Kidney capillary endothelial cell (primary cell): ENCODE results near the gene AKAP6.
"Not testable (repeated sequence)": the region's sequence is repeated elsewhere in the genome, so short reads cannot be mapped to it uniquely, and the experiment has no call there.

Experiments
- DNase-seq: peaks from one replicate; pipeline ENCODE4 v3.0.0-alpha.2; 2018; ENCODE audit warnings: low spot score

Gene AKAP6

DNA sequence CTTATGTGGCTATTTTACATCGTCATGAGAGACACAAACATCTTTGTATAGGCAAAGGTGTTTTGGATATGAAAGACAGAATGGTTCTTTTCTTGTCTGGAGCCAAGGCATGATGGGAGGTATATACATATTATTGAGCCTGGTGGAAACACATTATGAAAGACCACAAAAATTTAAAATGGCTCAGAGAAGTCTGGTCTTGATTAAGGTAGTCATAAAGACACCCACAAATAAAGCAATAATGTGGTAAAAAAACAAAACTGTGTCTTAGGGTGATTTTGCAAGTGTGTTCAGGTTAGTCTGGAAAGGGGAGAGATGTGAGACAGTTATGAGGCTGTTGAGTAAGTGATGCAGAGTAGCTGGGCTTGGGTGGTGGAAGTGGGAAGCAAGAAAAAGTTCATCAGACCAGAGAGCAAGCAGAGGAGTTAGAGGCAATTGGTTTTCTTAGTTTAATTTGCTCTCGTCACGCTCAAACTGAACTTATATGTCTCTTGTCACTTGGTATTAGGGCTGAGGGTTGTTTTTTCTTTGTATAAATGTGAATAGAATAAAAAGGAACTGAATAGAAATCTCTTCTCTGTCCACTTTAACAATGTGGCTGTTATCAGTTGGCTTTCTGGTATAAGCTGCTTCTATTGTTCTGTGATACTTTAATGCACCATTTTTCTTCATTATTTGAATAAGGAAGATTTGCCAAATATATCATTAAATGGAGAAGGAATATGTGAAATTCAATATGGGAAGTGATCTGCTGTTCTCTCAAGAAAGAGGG is 115.0 kb downstream of the AKAP6 start:
- DNase-seq: no peak

DNA sequence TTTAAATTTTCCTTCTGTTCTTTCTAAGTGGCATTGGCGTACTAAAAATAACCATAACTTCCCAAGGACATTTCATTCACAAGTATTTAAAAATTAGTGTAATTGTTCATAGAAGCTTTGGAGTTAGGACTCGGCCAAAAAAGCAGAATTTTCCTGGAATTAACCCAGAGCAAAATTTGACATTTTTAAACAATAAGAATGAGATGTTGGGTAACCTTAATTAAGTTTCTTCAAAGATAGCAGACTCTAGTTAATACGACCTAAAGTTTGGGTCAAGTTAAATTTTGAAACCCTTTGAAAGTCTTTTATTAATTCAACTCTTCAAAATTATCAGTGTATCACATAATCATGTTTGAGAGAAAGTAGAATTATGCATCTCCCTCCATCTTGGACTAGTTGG is 118.3 kb downstream of the AKAP6 start:
- no peak for DNase-seq

DNA sequence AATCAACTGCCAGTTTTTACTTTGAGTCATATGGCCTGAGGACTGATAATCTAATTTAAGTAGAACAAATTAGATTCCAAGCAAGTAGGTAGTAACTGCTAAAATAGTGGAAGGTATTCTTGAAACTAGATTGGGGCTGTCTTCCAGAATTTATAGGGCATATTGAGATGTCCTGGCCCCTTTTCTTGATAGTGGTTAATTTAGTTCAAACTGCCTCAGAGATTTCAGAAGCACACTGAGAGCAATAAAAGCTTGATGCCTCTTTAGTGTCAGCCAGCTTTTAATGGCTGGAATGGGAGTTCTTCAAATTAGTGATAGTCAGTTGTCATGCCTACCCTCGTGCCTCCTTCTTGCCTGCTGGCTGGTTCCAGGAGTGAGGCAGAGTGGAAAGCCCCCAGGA is 120.5 kb downstream of the AKAP6 start:
- no peak for DNase-seq

DNA sequence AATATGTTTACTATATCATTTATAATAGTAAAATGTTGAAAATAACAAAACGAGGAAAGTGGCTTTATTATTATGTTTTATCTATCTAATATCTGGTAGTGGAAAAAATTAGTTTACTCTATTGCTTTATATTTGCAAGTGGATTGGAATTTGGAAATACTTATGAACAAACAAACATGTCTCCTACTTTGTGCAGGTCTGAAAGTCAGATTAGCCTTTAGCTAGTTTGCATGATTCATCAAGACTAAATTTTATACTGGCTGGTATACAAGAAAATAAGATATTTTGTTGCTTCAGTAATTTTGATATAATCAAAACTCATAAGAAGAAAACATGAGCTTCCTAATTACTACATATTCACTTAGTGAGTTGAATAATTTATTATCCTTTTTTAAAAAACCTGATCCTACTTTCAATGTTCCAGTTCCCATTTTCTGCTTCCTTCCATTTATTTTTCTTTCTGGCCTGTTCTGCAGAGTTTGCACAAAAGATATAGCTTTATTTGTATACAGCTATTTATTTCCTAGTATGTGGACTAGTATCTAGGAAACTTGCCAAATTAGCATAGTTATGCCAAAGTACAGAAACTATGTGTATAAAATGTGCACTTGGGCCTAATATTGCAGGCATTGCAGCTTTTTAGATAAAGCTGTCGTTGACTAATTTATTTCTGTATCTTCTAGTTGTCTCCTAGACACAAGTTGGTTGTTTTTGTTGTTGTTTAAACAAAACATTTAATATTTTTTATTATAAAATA is 122.0 kb downstream of the AKAP6 start:
- no peak for DNase-seq

DNA sequence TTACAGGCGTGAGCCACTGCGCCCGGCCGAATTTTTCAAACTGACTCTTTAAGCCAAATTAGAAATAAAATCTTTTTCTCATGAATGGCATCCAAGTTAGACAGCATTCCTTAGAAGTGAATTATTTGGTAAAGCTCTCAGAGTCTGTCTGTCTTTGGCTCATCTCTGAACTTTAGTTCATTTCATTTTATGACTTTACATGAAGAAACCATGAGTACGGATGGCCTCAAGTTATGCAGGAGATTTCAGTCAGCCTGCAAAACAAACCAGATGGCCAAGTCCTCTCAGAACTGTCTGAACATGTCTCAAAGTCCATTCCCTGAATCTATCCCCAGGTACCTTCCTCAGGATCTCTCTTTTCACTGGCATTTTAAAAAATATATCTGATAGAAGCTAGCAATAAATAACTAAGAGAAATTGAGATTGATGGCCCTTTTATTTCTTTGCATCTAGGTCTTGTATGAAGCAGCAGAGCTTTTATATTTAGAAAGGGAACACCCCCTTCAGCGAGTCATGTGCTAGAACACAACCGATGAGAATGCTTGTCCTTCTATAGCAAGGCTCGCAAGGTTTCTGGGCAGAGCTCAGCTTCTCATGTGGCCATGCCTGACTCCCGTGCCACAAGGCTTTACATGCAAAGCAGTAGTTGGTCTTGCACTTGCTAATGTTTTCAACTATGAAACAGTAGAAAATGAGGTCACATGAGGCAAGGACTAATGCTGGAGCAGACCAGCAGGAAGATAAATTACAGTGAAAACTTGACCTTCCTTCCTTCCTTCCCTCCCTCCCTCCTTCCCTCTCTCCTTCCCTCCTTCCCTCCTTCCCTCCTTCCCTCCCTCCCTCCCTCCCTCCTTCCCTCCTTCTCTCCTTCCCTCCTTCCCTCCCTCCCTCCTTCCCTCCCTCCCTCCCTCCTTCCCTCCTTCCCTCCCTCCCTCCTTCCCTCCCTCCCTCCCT is 125.0 kb downstream of the AKAP6 start:
- no peak for DNase-seq

DNA sequence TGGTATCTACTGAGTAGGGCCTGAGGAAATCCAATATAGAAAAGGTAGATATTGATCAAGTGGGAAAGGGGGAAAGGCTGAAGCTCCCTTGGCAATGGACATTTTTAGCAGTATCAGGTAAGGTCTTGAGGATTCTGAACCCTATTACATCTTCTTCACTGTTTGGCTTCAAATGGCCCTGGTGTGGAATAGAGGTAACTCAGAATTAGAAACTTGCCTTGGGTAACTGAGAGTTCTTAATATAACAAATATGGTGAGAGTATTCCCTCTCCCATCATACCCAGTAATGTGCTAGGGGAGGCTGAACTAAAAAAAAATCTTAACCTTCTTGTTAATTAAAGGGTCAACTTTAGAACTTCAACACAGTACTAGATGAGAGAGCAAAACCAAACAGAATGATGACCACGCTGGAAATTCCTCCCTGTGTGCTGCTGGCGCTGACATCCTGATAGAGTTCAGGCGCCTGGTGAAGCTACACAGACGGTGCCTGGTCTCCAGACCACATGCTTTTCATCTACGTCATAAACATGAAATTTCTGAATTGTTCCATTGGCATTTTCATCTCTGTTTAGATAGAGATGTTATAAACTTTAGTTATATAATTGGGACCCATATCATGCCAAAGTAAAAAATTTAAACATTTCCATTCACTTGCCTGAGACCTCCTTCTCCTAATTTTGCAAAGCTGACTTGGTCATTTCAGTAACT is 128.3 kb downstream of the AKAP6 start:
- no peak for DNase-seq

DNA sequence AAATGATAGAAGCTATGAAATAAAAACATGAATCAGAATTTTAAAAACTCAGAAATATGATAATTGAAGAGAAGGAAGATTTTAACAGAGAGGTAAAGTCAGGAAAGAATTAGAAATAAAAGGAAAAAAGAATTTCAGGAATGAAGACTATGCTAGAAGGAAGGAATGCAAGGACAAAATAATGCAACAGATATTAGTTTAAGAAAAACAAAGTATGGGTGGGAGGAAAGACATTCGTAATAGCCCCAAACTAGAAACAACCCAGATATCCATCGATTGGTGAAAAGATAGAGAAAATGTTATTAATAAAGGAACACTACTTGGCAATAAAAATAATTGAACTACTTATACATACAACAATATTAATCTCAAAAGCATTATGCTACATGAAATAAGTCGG is 129.6 kb downstream of the AKAP6 start:
- no peak for DNase-seq

DNA sequence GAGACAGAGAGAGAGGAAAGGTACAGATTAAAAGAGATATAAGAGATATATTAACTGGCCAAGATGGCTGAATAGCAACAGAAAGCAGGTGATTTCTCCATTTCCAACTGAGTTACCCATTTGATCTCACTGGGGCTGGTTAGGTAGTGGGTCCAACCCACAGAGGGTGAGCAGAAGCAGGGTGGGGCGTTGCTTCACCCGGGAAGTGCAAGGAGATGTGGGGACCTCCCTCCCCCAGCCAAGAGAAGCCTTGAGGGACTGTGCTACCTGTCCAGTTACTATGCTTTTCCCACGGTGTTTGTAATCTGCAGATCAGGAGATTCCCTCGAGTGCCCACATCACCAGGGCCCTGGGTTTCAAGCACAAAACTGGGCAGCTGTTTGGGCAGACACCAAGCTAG is 131.2 kb downstream of the AKAP6 start:
- DNase-seq: no peak

DNA sequence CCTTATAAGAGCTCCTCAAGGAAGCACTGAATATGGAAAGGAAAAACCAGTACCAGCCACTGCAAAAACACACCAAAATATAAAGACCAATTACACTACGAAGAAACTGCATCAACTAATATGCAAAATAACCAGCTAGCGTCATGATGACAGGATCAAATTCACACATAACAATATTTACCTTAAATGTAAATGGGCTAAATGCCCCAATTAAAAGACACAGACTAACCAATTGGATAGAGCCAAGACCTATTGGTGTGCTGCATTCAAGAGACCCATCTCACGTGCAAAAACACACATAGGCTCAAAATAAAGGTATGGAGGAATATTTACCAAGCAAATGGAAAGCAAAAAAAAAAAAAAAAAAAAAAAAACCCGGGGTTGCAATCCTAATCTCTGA is 133.5 kb downstream of the AKAP6 start:
- not testable (repeated sequence) for DNase-seq

DNA sequence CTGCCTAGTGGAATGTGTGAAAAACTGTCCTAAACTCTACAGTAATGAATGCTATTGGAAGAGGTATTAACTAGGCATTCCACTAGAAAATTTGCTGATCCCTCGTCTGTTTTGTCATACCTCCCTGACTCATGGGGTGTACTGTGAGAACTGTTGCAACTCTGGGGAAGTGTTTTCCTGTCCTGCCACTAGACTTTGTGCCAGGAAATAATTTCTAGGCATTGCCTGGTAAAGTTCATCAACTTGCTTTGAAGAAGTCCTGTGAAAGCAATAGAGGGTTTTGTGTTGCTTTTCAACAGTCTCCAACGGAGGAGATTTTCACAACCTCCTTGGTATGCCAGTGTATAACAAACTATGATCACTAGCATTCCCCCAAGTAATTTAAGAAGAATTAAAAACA is 139.9 kb downstream of the AKAP6 start:
- DNase-seq: peak; percentile 63

DNA sequence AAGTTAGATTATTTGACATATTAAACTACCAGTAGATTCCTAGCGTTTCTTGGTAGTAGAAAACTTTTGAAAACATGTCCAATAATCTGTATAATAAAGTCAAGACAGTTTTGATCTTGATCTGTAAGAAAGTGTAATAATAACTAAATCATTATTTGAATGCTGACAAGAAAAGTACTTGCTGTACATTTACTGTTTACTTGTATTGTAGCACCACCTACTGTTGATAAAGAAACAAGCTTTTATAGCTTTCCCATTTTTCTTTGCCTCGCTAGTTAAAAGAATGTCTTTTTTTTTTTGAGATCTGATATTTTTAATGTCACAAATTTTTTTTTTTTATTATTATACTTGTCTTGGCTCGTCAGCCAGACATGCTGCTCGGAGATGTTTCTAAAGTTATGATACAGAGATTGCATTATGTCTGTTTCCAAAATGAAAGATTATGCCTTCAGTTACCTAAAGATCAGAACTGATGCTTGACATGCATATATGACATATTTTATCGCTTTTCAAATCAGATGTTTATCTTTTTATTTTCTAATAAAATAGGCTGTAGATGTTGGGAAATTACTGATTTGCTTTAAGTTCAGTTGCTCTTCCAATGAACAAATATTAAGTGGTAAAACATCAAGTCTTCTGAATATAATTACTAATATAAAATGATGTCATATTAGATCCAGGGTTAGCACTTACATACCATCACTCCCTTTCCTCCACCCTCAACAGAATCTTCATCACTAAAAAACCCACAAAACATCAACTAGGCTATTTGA is 140.5 kb downstream of the AKAP6 start:
- DNase-seq: peak; percentile 61

DNA sequence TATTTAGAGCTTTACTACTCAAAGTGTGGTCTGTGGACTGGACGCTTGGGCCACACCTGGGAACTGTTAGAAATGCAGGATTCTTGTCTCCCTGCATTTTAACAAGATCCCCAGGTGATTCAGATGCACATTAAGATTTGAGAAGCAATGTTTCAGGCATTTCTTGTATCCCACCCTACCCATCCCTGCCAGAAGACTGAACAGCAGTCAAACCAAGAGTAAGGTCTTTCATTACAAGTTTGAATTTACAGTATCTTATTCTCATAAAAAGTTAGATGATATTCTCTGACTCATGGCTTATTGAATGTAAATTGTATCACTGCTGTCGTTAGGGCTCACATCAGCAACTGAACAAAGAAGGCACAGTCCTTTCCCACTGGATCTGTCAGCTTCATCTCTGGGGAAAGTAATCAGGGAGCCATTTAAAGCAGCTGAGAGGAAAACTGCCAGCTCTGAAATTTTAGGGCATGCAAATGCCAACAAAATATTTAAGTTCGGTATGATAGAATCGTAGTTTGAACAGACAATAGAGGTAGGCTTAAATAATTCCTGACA is 141.1 kb downstream of the AKAP6 start:
- DNase-seq: no peak

DNA sequence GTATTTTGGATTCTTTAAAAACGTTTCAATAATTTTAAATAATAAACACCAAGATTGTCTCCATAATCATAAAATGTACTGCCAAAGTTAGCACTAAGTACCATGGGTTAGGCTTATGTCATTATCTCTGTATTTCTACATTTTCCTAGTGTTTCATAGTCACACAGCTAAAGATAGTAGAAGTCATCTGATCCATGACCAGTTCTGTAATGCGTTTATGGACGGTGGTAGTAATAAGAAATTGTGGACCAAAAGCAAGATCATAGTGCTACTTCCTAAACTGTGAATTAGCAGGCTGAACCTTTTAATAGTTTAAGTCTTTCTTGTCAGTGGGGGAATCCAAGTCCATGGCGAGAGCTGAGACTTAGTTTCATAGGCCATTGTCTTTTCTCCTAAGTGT is 142.1 kb downstream of the AKAP6 start:
- DNase-seq: no peak

DNA sequence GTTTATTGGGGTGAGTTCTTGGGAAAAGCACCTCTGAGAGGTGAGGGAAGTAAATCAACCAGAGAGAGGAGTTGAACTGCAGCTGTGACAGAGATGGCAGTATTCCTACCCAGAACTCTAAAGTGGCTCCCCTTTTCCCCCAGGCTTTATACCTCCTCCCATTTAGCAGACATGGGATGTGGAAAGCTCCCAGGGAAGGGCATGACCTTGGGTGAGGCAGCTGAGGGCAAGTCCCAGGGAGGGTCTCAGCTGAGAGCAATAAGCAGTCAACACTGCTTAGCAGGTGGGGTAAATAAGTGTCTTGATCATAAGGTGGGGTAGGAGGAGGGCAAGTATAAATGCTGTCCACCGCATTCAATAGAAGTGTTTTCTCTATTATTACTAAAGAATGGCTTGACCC is 143.0 kb downstream of the AKAP6 start:
- DNase-seq: no peak

DNA sequence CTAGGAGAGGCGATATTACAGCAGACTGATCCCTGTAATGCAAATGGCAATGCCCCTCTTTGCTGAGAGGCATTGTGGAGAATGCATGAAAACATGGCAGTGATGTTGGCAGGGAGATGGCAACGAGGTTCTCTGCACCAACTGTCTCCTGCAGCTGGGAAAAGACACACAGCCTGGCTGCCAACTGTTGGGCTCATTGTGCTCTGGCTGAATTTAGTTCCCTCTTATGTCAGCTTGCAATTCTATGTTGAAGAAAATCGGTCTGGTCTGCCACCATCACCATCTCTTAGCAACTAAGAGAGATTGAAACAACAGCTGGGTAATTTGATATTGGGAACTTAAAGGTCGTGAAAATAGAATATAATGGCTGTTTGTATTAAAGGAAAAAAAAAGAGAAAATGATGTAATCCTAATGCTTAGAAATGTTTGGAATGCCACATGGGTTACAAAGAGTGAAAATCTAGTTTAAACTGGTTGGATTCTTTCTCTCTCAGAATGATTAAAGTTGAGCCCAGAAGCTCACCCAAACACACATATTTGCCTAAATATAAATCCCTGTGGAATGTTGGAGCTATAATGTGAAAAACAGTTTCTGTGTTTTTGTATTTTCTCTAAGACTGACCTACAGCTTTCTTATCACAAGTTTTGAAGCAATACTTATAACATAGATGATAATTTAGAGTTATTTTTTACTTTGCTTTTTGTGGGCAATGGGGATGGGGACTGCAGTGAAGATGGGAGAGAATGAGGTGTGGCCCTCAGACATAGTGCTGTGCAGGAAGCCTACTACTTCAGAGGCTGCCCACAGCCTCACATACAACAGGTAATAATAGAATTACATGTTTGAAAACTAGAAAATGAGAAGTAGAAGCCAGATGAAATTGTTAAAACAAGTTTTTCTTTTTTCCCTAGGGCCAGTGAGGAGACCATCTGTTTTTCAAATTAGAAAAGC is 143.7 kb downstream of the AKAP6 start:
- no peak for DNase-seq

DNA sequence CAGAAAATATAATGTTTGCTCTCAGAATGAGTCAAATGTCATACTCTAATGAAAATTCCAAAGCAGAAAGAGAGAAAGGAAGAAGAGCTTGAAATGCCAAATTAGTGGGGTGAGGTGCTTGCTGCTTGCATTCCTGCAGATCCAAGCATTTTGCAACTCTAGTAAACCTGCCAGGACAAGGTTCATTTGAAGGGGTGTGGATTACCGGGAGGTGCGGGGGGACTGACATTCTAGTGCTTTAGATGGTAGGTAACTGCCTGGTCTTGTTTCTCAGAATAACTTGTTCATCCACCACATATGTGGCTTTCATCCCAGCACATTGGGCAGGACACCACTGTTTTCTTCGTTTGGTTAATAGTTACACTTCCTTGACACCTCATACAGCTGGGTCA is 144.4 kb downstream of the AKAP6 start:
- DNase-seq: no peak

DNA sequence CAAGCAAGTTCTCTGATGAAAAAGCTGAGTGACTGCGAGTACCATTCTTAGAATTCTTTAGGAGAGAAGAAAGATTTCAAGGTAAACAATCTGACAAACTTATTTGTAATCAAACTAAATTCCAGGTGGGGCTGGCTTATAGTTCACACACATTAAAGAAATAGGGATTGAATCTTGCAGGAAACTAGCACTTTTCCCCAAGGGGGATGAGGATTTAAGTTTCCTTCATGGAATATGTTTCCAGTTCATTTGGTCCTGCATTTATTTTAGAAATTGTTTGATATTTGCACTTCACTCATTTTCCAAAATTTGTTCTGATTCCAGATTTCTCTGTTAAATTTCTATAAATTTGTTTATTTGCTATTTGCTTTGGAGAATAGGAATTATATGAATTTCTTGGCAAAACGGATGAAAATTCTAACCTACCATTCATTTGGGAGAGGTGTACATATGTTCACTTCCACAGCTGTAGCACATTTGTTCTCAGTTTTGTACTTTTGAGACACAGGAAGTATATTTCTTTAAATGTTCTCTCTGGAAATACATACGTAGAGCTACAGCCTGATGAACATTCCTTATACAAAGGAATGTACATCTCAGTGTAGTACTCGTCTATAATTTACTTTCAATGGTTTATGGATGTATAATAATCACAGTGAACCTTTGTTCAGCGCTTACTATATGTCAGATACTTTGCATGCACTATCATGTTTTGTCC is 145.5 kb downstream of the AKAP6 start:
- no peak for DNase-seq

DNA sequence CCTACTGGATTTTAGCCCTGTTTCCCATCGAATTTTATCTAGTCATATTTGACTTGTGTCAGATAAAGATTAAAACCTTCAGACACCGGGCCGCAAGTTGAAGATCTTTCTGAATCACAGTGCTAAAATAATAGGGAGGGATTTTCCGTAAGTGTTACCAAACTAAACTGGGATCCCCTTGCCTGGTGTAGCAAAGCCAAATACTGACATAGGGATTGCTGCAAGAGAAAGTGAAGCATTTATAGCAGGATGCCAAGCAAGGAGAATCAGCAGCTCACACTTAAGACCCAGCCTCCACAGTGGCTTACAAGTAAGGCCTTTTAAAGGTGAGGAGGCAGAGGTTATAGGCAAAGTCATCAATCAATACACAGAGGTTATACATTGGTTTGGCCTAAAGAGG is 147.4 kb downstream of the AKAP6 start:
- DNase-seq: no peak

DNA sequence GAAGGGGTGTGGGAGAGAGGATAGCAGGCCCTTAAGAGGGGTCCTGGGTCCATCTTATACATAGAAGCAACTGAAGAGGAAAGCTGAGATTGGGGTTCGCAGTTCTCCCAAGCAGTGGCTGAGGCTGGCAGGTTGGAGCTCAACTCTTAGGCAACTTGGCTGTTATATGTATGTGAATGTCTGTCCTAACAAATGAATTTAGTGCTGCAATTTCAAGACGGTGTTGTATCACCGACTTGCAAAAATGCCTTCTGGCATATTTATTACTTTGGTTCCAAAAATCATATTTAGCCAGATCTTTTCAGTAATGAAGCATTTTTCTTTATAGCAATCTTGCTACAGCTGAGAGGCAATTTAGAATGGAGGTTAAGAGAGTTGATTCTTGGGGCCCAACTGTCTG is 148.3 kb downstream of the AKAP6 start:
- no peak for DNase-seq
